ENCODE data around the gene SLAMF8.

SLAMF8 gene

DNA sequence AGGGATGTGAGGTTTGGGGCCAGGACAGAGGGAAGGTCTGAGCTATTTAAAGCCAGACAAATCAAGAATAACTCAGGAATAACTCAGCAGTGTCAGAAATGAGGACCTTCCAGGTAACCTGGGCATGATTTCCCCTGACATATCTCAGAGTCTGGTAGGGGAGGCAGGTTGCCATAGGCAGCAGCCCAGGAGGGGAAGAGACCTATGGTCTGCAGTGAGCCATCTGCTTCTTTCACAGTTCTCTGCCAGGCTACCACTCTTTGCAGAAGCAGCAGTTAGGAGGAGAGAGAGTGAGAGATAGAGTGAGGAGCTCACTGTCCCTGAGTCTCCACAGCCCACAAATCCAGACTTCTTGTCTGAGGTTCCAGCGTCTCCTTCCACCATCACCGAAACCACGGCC lies 42.1 kb downstream of the SLAMF8 start:
- no peak for DNase-seq

DNA sequence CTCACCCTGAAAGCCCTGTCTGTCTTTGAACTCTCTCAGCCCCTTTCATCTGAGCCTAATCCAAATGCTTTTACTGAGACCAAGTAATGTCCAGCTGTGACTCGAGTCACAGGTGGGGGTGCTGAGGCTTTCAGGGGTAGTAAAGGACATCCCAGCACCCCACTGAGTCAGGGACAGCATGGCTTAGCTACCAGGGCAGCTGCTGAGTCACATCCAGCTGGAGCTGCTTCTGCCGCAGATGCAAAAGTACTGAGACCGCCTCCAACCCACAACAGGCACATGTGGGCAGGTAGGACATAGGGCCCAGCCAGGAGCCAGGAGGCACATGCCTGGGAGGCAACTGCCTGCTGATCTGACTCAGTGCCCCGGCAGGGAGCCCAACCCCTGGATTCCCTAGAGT lies 42.5 kb downstream of the SLAMF8 start:
- DNase-seq: peak in 1 of 56 donors; percentile 1

GRCh38 chr1:159869607-159870006 lies 42.9 kb downstream of the SLAMF8 start:
- no peak for DNase-seq

DNA sequence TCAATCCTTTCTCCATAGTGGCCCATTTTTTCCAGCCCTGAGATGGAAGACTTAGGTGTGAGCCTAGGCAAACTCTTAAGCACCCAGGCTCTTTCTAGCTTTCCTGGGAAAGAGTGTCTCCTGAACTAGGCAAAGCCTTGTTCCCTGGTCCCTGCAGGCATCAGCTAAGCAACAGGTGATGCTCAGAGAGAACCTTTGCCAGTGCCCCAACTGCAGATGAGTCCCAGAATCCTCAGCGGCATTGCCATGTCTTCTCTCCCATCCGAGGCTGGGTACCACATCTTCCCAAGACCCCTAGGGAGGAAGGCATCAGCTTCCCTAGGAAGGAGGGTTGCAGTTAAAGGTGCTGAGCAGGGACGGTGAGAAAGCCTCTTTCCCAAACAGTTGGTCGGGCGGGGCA lies 44.0 kb downstream of the SLAMF8 start:
- DNase-seq: no peak

DNA sequence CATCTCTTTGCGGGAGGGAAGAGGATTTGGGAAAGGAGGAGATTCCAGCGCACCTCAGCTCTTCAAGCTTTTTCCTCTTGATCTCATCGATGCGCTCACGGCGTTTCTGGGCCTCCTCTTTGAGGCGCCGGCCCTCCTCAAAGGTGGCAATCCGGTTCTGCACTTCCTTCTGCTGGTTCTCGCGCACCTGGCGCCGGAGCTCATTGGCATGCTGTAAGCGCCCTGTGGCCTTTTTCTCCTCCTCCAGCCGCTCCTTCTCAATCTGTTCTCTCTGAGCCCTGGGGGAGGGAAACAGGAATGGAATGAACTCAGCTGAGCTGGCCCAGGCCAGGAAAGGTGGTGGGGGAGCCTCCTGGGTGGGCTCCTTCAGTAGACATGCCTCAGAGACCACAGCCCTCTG lies 46.2 kb downstream of the SLAMF8 start:
- DNase-seq: no peak

DNA sequence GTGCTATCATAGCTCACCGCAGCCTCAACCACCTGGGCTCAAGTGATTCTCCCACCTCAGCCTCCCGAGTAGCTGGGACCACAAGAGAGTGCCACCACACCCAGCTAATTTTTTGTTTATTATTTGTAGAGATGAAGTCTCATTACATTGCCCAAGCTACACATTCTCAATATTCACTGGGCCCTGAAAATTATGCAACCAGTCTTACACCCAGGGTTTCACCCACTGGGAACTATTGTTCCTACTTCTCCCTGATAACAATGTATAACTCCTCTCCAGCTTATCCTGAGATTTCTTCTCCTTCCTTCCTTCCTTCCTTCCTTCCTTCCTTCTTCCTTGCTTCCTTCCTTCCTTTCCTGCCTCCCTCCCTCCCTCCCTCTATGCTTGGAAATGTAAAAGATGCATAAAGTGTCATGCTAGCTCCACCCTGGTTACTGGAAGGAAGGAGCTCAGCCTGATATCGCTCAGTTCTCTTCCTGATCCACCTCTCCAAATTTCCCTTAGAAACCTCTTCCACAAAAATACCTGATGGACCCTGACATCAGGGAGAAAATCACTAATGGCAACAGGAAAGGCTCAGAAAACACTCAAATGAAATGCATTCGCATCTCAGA lies 47.0 kb downstream of the SLAMF8 start:
- DNase-seq: no peak

- DNase-seq: no peak
Observed at GRCh38 chr1:159877695-159878444, 51.2 kb downstream of the SLAMF8 start.

DNA sequence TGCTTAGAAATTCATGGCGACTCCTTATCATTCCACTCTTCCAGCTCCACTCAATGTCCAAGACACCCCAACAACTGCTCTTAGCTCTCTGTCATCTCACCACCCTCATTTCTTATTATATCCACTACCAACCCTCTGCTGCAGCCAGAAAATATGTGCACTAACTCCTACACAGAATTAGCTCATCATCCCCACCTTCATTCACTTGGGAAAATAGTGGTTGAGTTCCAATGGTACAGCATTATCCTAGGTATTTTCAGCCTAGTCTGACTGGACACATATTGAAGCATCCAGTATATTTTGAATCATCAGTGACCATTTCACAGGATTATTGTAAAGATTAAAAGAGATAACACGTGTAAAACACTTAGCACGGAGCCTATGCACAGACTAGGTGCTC lies 52.5 kb downstream of the SLAMF8 start:
- no peak for DNase-seq

GRCh38 chr1:159879977-159880376 lies 53.3 kb downstream of the SLAMF8 start:
- no peak for DNase-seq

GRCh38 chr1:159880430-159880829 lies 53.8 kb downstream of the SLAMF8 start:
- no peak for DNase-seq

- DNase-seq: peak in 6 of 56 donors; percentile 8 to 76 (median 25)
Observed at GRCh38 chr1:159881622-159882526, 55.2 kb downstream of the SLAMF8 start.

DNA sequence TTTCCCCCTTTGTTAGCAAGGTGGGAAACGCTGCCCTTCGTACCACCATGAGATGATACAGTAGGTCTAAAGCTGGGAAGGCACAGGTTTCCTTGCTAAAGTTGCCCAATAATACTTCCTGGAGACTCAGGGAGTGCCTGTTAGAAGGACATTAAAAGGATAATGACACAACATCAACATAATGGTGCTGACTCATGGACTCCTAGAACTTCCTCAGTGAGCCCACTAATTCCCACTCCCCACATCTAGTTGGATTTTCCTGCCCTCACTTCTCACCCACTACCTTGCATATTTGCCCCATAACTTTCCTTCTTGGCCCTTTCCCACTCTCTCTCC lies 55.8 kb downstream of the SLAMF8 start:
- DNase-seq: no peak

DNA sequence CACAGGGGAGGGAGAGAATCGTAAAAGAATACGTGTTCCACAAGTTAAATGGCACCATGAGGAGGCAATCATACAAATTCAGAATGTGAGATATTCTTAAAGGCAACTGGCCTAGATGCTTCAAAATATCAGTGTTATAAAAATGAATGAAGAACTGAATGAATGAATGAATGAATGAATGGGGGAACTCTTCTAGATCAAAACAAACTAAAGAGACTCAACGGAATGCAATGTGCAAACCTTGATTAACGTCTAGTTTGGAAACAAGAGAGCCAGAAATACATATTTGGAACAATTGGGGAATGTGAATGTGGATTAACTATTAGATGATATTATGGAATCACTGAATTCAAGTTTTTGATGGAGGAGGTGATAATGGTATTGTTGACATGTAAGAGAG lies 56.5 kb downstream of the SLAMF8 start:
- DNase-seq: no peak

GRCh38 chr1:159884296-159884695 lies 57.6 kb downstream of the SLAMF8 start:
- DNase-seq: no peak
